IMR-90 (cell line): ENCODE results near the gene ASB6. TPM values are rescaled to one million over a fixed set of nuclear protein-coding genes. Genes with fewer than 3 reads are reported as not detected.

Source experiments
- ATAC-seq: fragments of 200-7000 bp; cut with Tn5 transposase; 2 replicates; pipeline ENCODE4 v1.9.1; 2020; ENCODE audit warnings: low read depth, mild to moderate bottlenecking, moderate library complexity
- BruUV-seq: library from RNA; stranded (reverse); fragments of 400-500 nt; replicated peaks from 2 replicates; lab custom pipeline; 2021; lab: Mats Ljungman, UMichigan
- CTCF ChIA-PET: fragments of 300-600 bp; formaldehyde crosslinking; extraction: SDS; loops from one replicate; lab custom pipeline; 2021; ENCODE audit warnings: antibody characterized with exemption; lab: Yijun Ruan, JAX
- POLR2A ChIA-PET: fragments of 300-600 bp; sonication (Branson Sonifier 250); formaldehyde crosslinking; loops from one replicate; lab custom pipeline; 2022; ENCODE audit warnings: antibody characterized with exemption; ENCODE audit not compliant: unreplicated experiment; lab: Charles Lee
- DNase-seq: peaks from one replicate; pipeline ENCODE4 v3.0.0; 2013
- H2AFZ ChIP-seq: replicated peaks from 2 replicates; pipeline ENCODE3; 2013; ENCODE audit warnings: low read length, mild to moderate bottlenecking; ENCODE audit not compliant: poor library complexity
- H2AK5ac ChIP-seq: 2 replicates; pipeline ENCODE4 v1.6.1; 2013; ENCODE audit warnings: low read depth, low read length, inconsistent platforms
- H2AK9ac ChIP-seq: replicated peaks from 2 replicates; pipeline ENCODE3; 2013; ENCODE audit warnings: mild to moderate bottlenecking, low read depth, low read length, moderate library complexity; ENCODE audit not compliant: poor library complexity
- H2BK120ac ChIP-seq: 2 replicates; pipeline ENCODE4 v1.6.1; 2013; ENCODE audit warnings: low read depth, low read length, inconsistent platforms
- H2BK15ac ChIP-seq: 3 replicates; pipeline ENCODE4 v1.6.1; 2013; ENCODE audit warnings: low read depth, low read length, inconsistent platforms
- H2BK20ac ChIP-seq: 2 replicates; pipeline ENCODE4 v1.6.1; 2013; ENCODE audit warnings: low read depth, mild to moderate bottlenecking, inconsistent platforms, low read length, moderate library complexity
- H2BK5ac ChIP-seq: 2 replicates; pipeline ENCODE4 v1.6.1; 2013; ENCODE audit warnings: mild to moderate bottlenecking, low read depth, low read length, inconsistent platforms; ENCODE audit not compliant: poor library complexity, severe bottlenecking
- H3K14ac ChIP-seq: replicated peaks from 2 replicates; pipeline ENCODE4 v1.6.1; 2013; ENCODE audit warnings: low read depth, low read length, inconsistent platforms
- H3K18ac ChIP-seq: 2 replicates; pipeline ENCODE4 v1.6.1; 2013; ENCODE audit warnings: low read depth, low read length, control low read depth
- H3K23ac ChIP-seq: 2 replicates; pipeline ENCODE4 v1.6.1; 2013; ENCODE audit warnings: low read depth, low read length, inconsistent platforms
- H3K27ac ChIP-seq: 2 replicates; pipeline ENCODE4 v1.5.1; 2013; ENCODE audit warnings: mild to moderate bottlenecking, control low read depth, low read length; ENCODE audit not compliant: insufficient read depth
- H3K27me3 ChIP-seq: 2 replicates; pipeline ENCODE4 v1.6.1; 2013; ENCODE audit warnings: low read length; ENCODE audit not compliant: control insufficient read depth, insufficient read depth
- H3K36me3 ChIP-seq: 2 replicates; pipeline ENCODE4 v1.6.1; 2013; ENCODE audit warnings: low read length, mixed read lengths; ENCODE audit not compliant: control insufficient read depth, insufficient read depth
- H3K4ac ChIP-seq: 2 replicates; pipeline ENCODE4 v1.6.1; 2013; ENCODE audit warnings: low read depth, low read length, inconsistent platforms
- H3K4me1 ChIP-seq: 2 replicates; pipeline ENCODE4 v1.6.1; 2013; ENCODE audit warnings: low read length, mixed read lengths; ENCODE audit not compliant: control insufficient read depth, insufficient read depth
- H3K4me2 ChIP-seq: 2 replicates; pipeline ENCODE4 v1.6.1; 2013; ENCODE audit warnings: low read depth, mild to moderate bottlenecking, control low read depth, low read length, moderate library complexity
- H3K4me3 ChIP-seq: 2 replicates; pipeline ENCODE4 v1.5.1; 2013; ENCODE audit warnings: low read depth, mild to moderate bottlenecking, control low read depth, low read length, moderate library complexity; ENCODE audit not compliant: insufficient read depth
- H3K56ac ChIP-seq: 2 replicates; pipeline ENCODE4 v1.6.1; 2013; ENCODE audit warnings: low read length, inconsistent platforms; ENCODE audit not compliant: insufficient read depth; ENCODE audit errors: extremely low read depth
- H3K79me1 ChIP-seq, 2 experiments: 2 replicates each; pipeline ENCODE4 v1.6.1; 2013; ENCODE audit warnings: low read length in 2 of 2, inconsistent platforms in 1 of 2, low read depth in 1 of 2
- H3K9ac ChIP-seq: 2 replicates; pipeline ENCODE4 v1.6.1; 2013; ENCODE audit warnings: low read depth, low read length, control low read depth
- H3K9me1 ChIP-seq: 2 replicates; pipeline ENCODE4 v1.6.1; 2013; ENCODE audit warnings: low read length, inconsistent platforms; ENCODE audit not compliant: insufficient read depth
- H3K9me3 ChIP-seq: 2 replicates; pipeline ENCODE4 v1.6.1; 2013; ENCODE audit warnings: low read length; ENCODE audit not compliant: control insufficient read depth, insufficient read depth
- H4K20me1 ChIP-seq: 2 replicates; pipeline ENCODE4 v1.6.1; 2013; ENCODE audit warnings: low read length, inconsistent platforms; ENCODE audit not compliant: insufficient read depth
- H4K5ac ChIP-seq: 2 replicates; pipeline ENCODE4 v1.6.1; 2013; ENCODE audit warnings: mild to moderate bottlenecking, low read depth, low read length, control low read depth
- H4K8ac ChIP-seq, 2 experiments: 2 replicates each; pipeline ENCODE4 v1.6.1; 2013; ENCODE audit warnings: low read depth in 2 of 2, low read length in 2 of 2, control low read depth in 1 of 2, inconsistent platforms in 1 of 2
- H4K91ac ChIP-seq: 2 replicates; pipeline ENCODE4 v1.6.1; 2013; ENCODE audit warnings: low read depth, low read length, inconsistent platforms; ENCODE audit not compliant: insufficient read depth
- BHLHE40 ChIP-seq: fragments of 150-350 bp; IDR thresholded peaks from 2 replicates; pipeline ENCODE4 v1.6.1; 2016; ENCODE audit warnings: mild to moderate bottlenecking, low read depth, low read length
- CEBPB ChIP-seq: IDR thresholded peaks from 2 replicates; pipeline ENCODE4 v1.6.1; 2012; ENCODE audit warnings: low read depth, low read length, improper control_type of control experiment
- CHD1 ChIP-seq: IDR thresholded peaks from 2 replicates; pipeline ENCODE4 v1.6.1; 2012; ENCODE audit warnings: low read depth, low read length, improper control_type of control experiment
- CTCF ChIP-seq: conservative IDR thresholded peaks from 2 replicates; pipeline ENCODE4 v1.5.1; 2012; ENCODE audit warnings: mild to moderate bottlenecking, low read depth, low read length, improper control_type of control experiment
- ELK1 ChIP-seq: fragments of 150-350 bp; IDR thresholded peaks from 2 replicates; pipeline ENCODE4 v1.6.1; 2016; ENCODE audit warnings: low read depth, mild to moderate bottlenecking, low read length, moderate library complexity, borderline replicate concordance
- FOS ChIP-seq: fragments of 150-350 bp; IDR thresholded peaks from 2 replicates; pipeline ENCODE4 v1.6.1; 2016; ENCODE audit warnings: low read depth, low read length
- MAFK ChIP-seq: IDR thresholded peaks from 2 replicates; pipeline ENCODE4 v1.6.1; 2012; ENCODE audit warnings: low read depth, low read length, improper control_type of control experiment
- MAZ ChIP-seq: IDR thresholded peaks from 2 replicates; pipeline ENCODE4 v1.6.1; 2012; ENCODE audit warnings: low read depth, mild to moderate bottlenecking, low read length, improper control_type of control experiment, moderate library complexity, borderline replicate concordance
- MXI1 ChIP-seq: IDR thresholded peaks from 2 replicates; pipeline ENCODE4 v1.6.1; 2012; ENCODE audit warnings: low read depth, mild to moderate bottlenecking, low read length, moderate library complexity, borderline replicate concordance
- NFE2L2 ChIP-seq: fragments of 150-350 bp; IDR thresholded peaks from 2 replicates; pipeline ENCODE4 v1.6.1; 2016; ENCODE audit warnings: low read depth, mild to moderate bottlenecking, low read length
- POLR2A ChIP-seq: IDR thresholded peaks from 2 replicates; pipeline ENCODE4 v1.6.1; 2012; ENCODE audit warnings: mild to moderate bottlenecking, low read depth, low read length
- RAD21 ChIP-seq: IDR thresholded peaks from 2 replicates; pipeline ENCODE4 v1.6.1; 2012; ENCODE audit warnings: low read length, improper control_type of control experiment
- RCOR1 ChIP-seq: IDR thresholded peaks from 2 replicates; pipeline ENCODE4 v1.6.1; 2012; ENCODE audit warnings: mild to moderate bottlenecking, low read length, improper control_type of control experiment; ENCODE audit not compliant: insufficient replicate concordance
- RFX5 ChIP-seq: IDR thresholded peaks from 2 replicates; pipeline ENCODE4 v1.8.0; 2012; ENCODE audit warnings: low read depth, mild to moderate bottlenecking, low read length, moderate library complexity
- SMC3 ChIP-seq: fragments of 150-350 bp; IDR thresholded peaks from 2 replicates; pipeline ENCODE4 v1.6.1; 2016; ENCODE audit warnings: low read depth, mild to moderate bottlenecking, antibody characterized with exemption, low read length, moderate library complexity
- USF2 ChIP-seq: fragments of 150-350 bp; IDR thresholded peaks from 2 replicates; pipeline ENCODE4 v1.6.1; 2017; ENCODE audit warnings: mild to moderate bottlenecking, antibody characterized with exemption, low read length, low read depth
- WGBS, 2 experiments: methylation state at CpG; one replicate each; pipeline versions ENCODE4 v1.1.5 to v1.1.7; 2013; ENCODE audit warnings: missing lambda C conversion rate in 2 of 2; ENCODE audit not compliant: insufficient read length in 1 of 2; ENCODE audit errors: extremely low coverage in 2 of 2; 5-methylcytosine and 5-hydroxymethylcytosine counted together
- dilution Hi-C: fragments of 300-500 bp; cut with HindIII; formaldehyde crosslinking; loops from one replicate; pipeline ENCODE4 v1.14.3; 2018; ENCODE audit warnings: low sequenced_read_pairs; ENCODE audit not compliant: unreplicated experiment
- in situ Hi-C: fragments of 300-500 bp; cut with MboI; formaldehyde crosslinking; loops from 3 replicates; pipeline ENCODE4 v1.14.3; 2019; ENCODE audit warnings: low sequenced_read_pairs, inconsistent platforms, mixed read lengths
- intact Hi-C: fragments of 100-400 bp; cut with micrococcal nuclease; formaldehyde crosslinking; loops from 2 replicates; pipeline ENCODE4 v1.10.0; 2022
- polyA plus RNA-seq, 3 experiments: library from polyadenylated mRNA; depleted of rRNA; stranded (reverse); fragments of >200 nt; gene quantifications; 2 replicates each; pipeline ENCODE4 v1.2.3, GENCODE V29; 2012; ENCODE audit warnings: low replicate concordance in 1 of 3
- total RNA-seq: library from RNA; depleted of rRNA; stranded (reverse); fragments of >200 nt; gene quantifications from 2 replicates; pipeline ENCODE4 v1.2.3, GENCODE V29; 2012

Gene ASB6
- total and polyA plus RNA-seq, 2 of the 4 experiments (the other 2 are of a cell fraction) = 9.7 to 28.9 TPM

GRCh38 chr9:129682381-129682780, 40.4 kb upstream of the ASB6 start:
- intact Hi-C loops = no loop called here
- Histone ChIP-seq H3K18ac (no peak overlapping the region), H3K4me1 (peaks cover 7% of the 10 kb centered on the region; the same call in 1 of the 2 replicates), H2BK120ac (no peak overlapping the region), H4K8ac (no peak overlapping the region), H4K20me1 (peaks cover 42% of the 10 kb centered on the region), H3K4me3 (no peak overlapping the region), H3K4me2 (no peak overlapping the region), H2BK15ac (no peak overlapping the region), H3K27ac (no peak overlapping the region), H3K14ac (no peak overlapping the region), H3K79me1 (peaks cover 26 to 80% of the 10 kb centered on the region in 2 experiments; a peak in 3 of 4 replicates), H3K4ac (no peak overlapping the region), H3K9me1 (peaks cover 26% of the 10 kb centered on the region), H4K91ac (no peak overlapping the region), H3K27me3 (no peaks in the 10 kb centered on the region), H2AK5ac (no peak overlapping the region), H4K5ac (no peak overlapping the region), H2AFZ (no peak overlapping the region), H3K23ac (no peak overlapping the region), H3K9ac (no peak overlapping the region), H2BK20ac (no peak overlapping the region), H3K36me3 (peaks cover 25% of the 10 kb centered on the region), H2BK5ac (no peak overlapping the region), H3K56ac (no peak overlapping the region), H2AK9ac (no peak overlapping the region), H3K9me3 (no peaks in the 10 kb centered on the region)
- DNase-seq (no peak), ATAC-seq (no peak)
- BruUV-seq = no TSS peak
- POLR2A ChIA-PET = no interaction called here
- CTCF ChIA-PET = interaction anchor here (0.7 kb wide), 1 partner anchor 43 kb away, joined by 3 read pairs; no protein-coding TSS in a partner anchor
- dilution Hi-C loops = no loop called here
- TF ChIP-seq CEBPB = no peak
- no peak for TF ChIP-seq RCOR1
- no peak for TF ChIP-seq POLR2A
- TF ChIP-seq FOS = no peak
- no peak for TF ChIP-seq BHLHE40
- TF ChIP-seq SMC3 = no peak
- no peak for TF ChIP-seq CHD1
- TF ChIP-seq CTCF = no peak
- TF ChIP-seq NFE2L2 = no peak
- TF ChIP-seq MAZ = no peak
- TF ChIP-seq USF2 = no peak
- TF ChIP-seq MXI1 = no peak
- TF ChIP-seq RFX5 = no peak
- no peak for TF ChIP-seq ELK1
- no peak for TF ChIP-seq RAD21
- TF ChIP-seq MAFK = no peak
- in situ Hi-C loops = no loop called here
- 100% methylated on average over 1 of the region's 7 CpGs; no CpG with 5 or more reads in 1 of the 2 experiments for WGBS, 2 experiments
